GM12865 (cell line): ENCODE measurements around the gene OGDHL.

Experiments used
- DNase-seq: peaks from one replicate; pipeline ENCODE4 v3.0.0; 2010; ENCODE audit warnings: low read depth
- H3K4me3 ChIP-seq: 2 replicates; pipeline ENCODE4 v1.5.1; 2011; ENCODE audit warnings: mild to moderate bottlenecking, low read depth, low read length, control low read depth
- TF ChIP-seq, protein P1 (sequence below): IDR thresholded peaks from 2 replicates; pipeline ENCODE4 v1.5.1; 2011; ENCODE audit warnings: low read length, control low read depth, low read depth, inconsistent platforms; ENCODE audit not compliant: insufficient read depth; ENCODE audit errors: missing control alignments

The OGDHL gene

GRCh38 chr10:49691588-49691987 is 70.5 kb downstream of the OGDHL start:
- DNase-seq: no peak
- TF ChIP-seq, protein P1, sequence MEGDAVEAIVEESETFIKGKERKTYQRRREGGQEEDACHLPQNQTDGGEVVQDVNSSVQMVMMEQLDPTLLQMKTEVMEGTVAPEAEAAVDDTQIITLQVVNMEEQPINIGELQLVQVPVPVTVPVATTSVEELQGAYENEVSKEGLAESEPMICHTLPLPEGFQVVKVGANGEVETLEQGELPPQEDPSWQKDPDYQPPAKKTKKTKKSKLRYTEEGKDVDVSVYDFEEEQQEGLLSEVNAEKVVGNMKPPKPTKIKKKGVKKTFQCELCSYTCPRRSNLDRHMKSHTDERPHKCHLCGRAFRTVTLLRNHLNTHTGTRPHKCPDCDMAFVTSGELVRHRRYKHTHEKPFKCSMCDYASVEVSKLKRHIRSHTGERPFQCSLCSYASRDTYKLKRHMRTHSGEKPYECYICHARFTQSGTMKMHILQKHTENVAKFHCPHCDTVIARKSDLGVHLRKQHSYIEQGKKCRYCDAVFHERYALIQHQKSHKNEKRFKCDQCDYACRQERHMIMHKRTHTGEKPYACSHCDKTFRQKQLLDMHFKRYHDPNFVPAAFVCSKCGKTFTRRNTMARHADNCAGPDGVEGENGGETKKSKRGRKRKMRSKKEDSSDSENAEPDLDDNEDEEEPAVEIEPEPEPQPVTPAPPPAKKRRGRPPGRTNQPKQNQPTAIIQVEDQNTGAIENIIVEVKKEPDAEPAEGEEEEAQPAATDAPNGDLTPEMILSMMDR: no peak
- no peak overlapping the region for H3K4me3 ChIP-seq

GRCh38 chr10:49690698-49691356 is 71.3 kb downstream of the OGDHL start:
- DNase-seq: no peak

GRCh38 chr10:49689882-49690510 is 72.1 kb downstream of the OGDHL start:
- no peak overlapping the region for H3K4me3 ChIP-seq
- TF ChIP-seq, protein P1: no peak
- no peak for DNase-seq

More at GRCh38 chr10:49690698-49691356, 71.3 kb downstream of the OGDHL start:
- TF ChIP-seq, protein P1: no peak
- no peak overlapping the region for H3K4me3 ChIP-seq

GRCh38 chr10:49688920-49689319 is 73.2 kb downstream of the OGDHL start:
- DNase-seq: no peak
- no peak overlapping the region for H3K4me3 ChIP-seq
- TF ChIP-seq, protein P1: no peak

GRCh38 chr10:49688261-49688846 is 73.8 kb downstream of the OGDHL start:
- H3K4me3 ChIP-seq: no peak overlapping the region
- TF ChIP-seq, protein P1: no peak
- no peak for DNase-seq

DNA sequence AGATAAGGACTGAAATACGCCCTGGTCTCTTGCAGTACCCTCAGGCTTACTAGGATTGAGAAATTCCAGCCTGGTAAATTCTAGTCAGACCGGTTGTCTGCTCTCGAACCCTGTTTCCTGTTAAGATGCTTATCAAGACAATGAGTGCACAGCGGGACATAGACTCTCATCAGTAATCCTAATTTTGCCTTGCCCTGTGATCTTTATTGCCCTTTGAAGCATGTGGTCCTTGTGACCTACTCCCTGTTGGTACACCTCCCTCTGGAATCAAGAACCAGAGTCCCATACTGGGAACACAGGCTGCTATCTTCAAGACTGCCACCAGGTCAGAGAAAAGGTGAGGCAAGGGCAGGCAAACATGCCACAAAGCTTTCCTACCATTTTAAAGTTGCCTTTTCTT is 75.5 kb downstream of the OGDHL start:
- no peak overlapping the region for H3K4me3 ChIP-seq
- TF ChIP-seq, protein P1: no peak
- DNase-seq: no peak
